Measurements from ENCODE around the gene OR51B4.
"Not testable (repeated sequence)": the region's sequence is repeated elsewhere in the genome, so short reads cannot be mapped to it uniquely, and the experiment has no call there.

Gene OR51B4

DNA sequence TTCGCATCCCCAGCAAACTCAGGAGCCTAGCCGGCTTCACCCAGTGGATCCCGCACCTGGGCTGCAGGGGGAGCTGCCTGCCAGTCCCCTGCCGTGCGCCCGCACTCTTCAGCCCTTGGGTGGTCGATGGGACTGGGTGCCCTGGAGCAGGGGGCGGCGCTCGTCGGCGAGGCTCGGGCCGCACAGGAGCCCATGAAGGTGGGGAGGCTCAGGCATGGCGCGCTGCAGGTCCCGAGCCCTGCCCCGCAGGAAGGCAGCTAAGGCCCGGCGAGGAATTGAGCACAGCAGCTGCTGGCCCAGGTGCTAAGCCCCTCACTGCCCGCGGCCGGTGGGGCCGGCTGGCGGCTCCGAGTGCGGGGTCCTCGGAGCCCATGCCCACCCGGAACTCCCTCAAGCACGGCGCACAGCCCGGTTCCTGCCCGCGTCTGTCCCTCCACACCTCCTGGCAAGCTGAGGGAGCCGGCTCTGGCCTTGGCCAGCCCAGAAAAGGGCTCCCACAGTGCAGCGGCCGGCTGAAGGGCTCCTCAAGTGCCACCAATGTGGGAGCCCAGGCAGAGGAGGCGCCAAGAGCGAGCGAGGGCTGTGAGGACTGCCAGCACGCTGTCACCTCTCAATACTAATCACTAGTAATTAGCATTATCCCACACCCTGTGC lies 7.3 kb downstream of the OR51B4 start:
- DNase-seq (ENCODE audit: low spot score): not testable (repeated sequence)

DNA sequence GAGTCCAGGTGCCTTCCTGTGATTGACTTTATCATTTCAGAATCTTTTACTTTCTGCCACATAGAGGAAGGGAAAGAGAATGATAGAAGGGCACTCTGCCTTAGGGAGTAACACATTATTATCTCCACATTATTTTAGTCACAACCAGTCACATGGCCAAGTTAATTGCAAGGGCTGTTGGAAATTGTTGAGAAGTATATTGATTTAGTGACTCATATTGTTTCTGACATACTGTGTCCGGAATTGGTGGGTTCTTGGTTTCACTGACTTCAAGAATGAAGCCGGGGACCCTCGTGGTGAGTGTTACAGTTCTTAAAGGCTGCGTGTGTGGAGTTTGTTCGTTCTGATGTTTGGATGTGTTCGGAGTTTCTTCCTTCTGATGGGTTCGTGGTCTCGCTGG lies 8.7 kb downstream of the OR51B4 start:
- no peak for DNase-seq (ENCODE audit: low spot score)

GRCh38 chr11:5291207-5291838 lies 10.4 kb downstream of the OR51B4 start:
- DNase-seq (ENCODE audit: low spot score): peak; percentile 58

DNA sequence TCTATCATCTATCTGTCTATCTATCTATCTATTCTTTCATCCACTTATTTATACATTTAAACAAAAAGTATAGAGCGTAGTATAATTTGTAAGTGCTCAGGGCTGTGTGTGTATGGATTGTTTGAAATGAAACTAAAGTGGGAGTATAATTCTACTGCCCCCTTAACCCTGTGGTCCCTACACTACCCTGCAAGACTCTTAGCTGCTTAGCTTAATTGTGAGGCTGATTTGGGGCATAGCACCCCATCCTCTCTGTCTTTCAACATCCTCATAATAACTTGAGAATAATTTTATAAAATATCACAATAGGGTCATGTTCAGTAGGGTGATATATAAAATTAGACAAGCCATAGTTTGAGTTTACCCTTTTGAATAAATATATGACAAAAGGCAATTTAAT lies 11.6 kb downstream of the OR51B4 start:
- no peak for DNase-seq (ENCODE audit: low spot score)

GRCh38 chr11:5289696-5290095 lies 12.1 kb downstream of the OR51B4 start:
- DNase-seq (ENCODE audit: low spot score): no peak

GRCh38 chr11:5288906-5289550 lies 12.7 kb downstream of the OR51B4 start:
- peak; percentile 0 for DNase-seq (ENCODE audit: low spot score)

- no peak for DNase-seq (ENCODE audit: low spot score)
These were observed 13.4 kb downstream of the OR51B4 start for GRCh38 chr11:5288108-5288905.

DNA sequence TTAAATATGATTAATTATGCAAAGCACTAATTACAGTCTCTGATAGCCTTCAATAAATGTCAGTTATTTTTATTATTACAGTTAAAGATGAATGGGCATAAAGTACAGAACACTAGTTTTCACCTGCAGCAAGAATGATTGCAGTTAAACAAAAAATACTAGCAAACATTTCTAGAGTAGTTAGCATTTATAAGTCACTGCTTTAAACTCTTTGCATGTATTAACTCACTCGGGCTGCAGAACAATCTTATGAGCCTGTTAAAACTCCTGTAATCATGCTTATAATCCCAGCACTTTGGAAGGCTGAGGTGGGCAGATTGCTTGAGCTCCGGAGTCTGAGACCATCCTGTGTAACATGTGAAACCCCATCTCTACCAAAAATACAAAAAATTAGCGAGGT lies 14.8 kb downstream of the OR51B4 start:
- no peak for DNase-seq (ENCODE audit: low spot score)

- no peak for DNase-seq (ENCODE audit: low spot score)
These were observed 15.4 kb downstream of the OR51B4 start for GRCh38 chr11:5286351-5286750.

DNA sequence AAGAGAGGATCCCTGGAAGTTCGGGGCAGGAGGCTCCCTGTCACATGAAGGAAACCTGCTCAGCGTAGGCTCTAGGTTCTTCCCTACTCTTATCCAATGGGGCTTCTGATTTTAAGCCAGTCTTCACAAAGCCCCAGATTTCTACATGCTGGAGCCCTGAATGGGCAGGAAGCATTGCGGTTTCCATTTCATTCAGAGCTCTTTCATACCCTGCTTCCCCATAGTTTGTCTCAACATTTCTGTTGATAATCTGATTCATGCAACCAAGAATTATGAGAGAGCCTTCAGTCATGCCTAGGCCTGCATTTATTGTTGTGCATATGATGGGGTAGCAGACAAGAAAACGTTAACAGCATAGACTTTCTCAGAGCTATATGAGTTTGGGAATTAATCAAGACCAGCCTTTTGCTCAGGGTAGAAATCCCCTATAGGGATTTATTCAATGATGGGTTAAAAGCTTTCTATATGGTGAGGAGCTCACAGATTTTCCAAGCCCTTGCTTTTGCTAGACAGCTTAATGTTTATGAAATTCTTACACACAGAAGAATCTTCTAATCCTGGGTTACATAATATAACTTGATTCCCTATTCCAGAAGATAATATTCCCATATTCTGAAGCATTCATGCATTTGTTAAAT lies 15.9 kb downstream of the OR51B4 start:
- DNase-seq (ENCODE audit: low spot score): no peak

DNA sequence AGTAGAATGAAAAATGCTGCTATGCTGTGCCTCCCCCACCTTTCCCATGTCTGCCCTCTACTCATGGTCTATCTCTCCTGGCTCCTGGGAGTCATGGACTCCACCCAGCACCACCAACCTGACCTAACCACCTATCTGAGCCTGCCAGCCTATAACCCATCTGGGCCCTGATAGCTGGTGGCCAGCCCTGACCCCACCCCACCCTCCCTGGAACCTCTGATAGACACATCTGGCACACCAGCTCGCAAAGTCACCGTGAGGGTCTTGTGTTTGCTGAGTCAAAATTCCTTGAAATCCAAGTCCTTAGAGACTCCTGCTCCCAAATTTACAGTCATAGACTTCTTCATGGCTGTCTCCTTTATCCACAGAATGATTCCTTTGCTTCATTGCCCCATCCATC lies 17.1 kb downstream of the OR51B4 start:
- DNase-seq (ENCODE audit: low spot score): no peak

DNA sequence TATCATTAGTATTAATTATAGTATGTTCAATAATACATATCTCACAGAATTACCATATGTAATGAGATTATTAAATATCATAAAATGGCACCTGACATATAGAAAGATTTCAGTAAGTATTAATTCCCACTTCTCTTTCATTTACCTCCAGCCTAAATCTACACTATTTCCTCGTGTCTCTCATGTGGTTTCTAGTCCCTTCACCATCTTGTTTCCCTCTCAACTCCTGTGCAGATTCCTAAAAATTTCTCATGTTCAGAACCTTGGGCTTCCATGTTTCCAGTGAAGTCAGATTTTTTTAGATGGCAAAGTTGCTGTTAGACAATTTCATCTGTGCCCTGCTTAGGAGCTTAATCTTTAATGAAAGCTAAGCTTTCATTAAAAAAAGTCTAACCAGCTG lies 17.9 kb downstream of the OR51B4 start:
- DNase-seq (ENCODE audit: low spot score): no peak

DNA sequence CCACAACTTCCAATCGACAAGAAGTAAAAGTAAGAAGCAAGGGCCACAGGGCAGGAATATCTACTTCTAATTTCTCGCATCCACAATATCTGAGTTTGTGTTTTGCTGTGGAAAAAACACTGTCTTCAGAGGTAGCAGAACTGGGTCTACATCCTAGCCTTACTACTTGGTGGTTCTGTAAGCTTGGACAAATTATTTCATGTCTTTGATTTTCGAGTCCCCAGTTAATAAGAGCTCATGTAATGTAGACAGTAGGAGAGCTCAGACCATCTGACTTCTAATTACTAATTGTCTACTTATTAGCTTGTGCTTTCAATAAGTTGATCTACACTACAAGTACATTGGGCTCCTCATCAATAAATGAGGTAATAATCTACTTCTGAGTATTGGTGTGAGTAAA lies 18.7 kb downstream of the OR51B4 start:
- no peak for DNase-seq (ENCODE audit: low spot score)

DNA sequence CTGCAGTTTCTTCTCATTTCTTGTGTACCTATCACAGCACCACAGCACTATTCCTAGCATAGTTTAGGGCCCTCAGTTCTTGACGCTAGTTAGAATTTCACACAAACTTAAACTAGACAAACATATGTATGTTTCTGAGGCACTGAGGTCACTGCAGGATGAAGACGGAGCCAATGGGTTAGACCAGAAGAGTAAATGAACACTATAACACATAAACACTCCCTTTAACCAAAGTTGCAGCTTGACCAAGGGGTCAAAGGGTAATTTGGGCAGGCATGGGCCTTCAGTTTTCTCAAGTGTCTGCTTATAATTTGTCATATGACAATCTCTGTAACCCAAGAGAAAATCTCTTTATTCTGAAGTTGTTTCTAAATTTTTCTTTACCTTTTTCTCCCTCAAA lies 19.1 kb downstream of the OR51B4 start:
- DNase-seq (ENCODE audit: low spot score): no peak

- DNase-seq (ENCODE audit: low spot score): no peak
These were observed 20.1 kb downstream of the OR51B4 start for GRCh38 chr11:5281596-5281995.

GRCh38 chr11:5280582-5281102 lies 21.1 kb downstream of the OR51B4 start:
- DNase-seq (ENCODE audit: low spot score): peak; percentile 97

DNA sequence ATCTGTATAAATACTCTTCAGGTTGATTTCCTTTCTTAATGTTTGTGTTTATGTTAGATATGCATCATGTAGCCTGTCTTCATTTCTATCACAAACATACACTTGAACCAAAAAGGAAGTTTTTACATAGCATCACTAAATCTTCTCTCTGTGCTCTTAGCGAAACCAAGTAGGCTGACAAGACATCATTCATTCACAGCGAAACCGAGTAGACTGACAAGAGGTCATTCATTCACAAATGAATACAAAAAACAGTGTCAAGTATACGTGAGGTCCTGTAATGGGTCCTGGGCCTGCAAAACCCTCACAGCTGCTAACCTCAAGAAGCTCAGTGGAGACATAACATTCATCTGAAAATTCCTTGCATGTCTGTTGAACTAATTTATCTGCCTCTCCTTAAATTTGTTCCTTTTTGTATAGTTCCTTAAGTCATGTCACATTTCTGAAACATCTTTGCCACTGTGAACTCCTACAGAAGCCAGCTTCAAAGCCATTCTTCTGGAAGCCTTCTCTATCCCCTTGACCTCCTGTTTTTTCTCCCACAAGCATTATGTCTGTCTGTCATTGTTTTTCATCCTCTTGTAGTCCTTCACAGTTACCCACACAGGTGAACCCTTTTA lies 22.2 kb downstream of the OR51B4 start:
- DNase-seq (ENCODE audit: low spot score): no peak

GRCh38 chr11:5277807-5278382 lies 23.9 kb downstream of the OR51B4 start:
- no peak for DNase-seq (ENCODE audit: low spot score)

GRCh38 chr11:5276697-5277096 lies 25.0 kb downstream of the OR51B4 start:
- no peak for DNase-seq (ENCODE audit: low spot score)

GRCh38 chr11:5275369-5276110 lies 26.2 kb downstream of the OR51B4 start:
- DNase-seq (ENCODE audit: low spot score): no peak
